H1 (cell line): ENCODE data around the gene TNRC6A.

Source experiments
- BACH1 ChIP-seq: IDR thresholded peaks from 2 replicates; pipeline ENCODE4 v1.6.1; 2012; ENCODE audit warnings: low read length, improper control_type of control experiment
- JUN ChIP-seq: IDR thresholded peaks from 2 replicates; pipeline ENCODE4 v1.6.1; 2011; ENCODE audit warnings: low read depth, mild to moderate bottlenecking, improper control_type of control experiment, low read length
- KDM1A ChIP-seq: fragments of 200-600, 300-600 bp; sonication (generic); IDR thresholded peaks from 2 replicates; pipeline ENCODE4 v1.7.1; 2016; ENCODE audit warnings: mild to moderate bottlenecking, low read length, borderline replicate concordance
- SP1 ChIP-seq: IDR thresholded peaks from 2 replicates; pipeline ENCODE4 v1.6.1; 2011; ENCODE audit warnings: low read depth, low read length

GRCh38 chr16:24761526-24761925 is 32.1 kb downstream of the TNRC6A start:
- TF ChIP-seq JUN (no peak), BACH1 (no peak), SP1 (no peak), KDM1A (no peak)
